ENCODE results near the gene PPDPF. TPM values are rescaled to one million over a fixed set of nuclear protein-coding genes. Genes with fewer than 3 reads are reported as not detected.

PPDPF gene
- total RNA-seq, 1 experiment from 2014 or later = 93.2 TPM

DNA sequence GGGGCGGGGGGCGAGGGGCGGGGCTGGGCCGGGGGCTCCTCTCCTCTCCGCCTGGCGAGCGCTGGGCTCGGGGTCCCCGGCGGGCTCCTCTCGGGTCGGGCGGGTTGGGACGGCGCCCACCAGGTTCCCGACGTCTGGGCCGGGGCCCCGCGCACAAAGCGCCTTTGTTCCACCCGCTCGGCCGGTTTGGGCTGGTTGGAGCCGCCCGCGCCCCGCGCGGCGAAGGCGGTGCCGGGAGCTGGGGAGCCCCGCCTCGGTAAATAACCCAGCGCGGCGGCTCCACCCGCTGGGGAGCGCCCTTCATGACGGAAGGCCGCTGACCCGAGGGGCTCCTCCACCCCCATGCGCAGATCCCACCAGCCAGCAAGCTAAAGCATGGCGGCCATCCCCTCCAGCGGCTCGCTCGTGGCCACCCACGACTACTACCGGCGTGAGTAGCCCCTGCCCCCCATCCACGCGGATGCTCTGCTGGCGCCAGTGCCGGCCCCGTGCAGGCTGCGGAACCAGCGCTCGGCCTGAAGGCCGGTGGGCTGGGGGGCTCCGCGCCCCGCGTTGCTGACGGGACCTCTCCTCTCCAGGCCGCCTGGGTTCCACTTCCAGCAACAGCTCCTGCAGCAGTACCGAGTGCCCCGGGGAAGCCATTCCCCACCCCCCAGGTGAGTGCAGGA, 503 bp downstream of the PPDPF start:
- no peak for DNase-seq (ENCODE audit: low spot score)

DNA sequence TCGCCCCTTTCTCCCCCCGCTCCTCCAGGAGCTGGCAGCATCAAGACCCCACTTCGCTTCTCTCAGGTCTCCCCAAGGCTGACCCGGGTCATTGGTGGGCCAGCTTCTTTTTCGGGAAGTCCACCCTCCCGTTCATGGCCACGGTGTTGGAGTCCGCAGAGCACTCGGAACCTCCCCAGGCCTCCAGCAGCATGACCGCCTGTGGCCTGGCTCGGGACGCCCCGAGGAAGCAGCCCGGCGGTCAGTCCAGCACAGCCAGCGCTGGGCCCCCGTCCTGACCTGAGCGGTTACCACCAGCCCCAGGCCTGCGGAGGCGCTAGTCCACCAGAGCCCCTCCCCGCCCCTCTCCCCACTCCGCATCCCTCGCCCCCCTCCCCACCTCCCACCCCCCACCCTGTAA, 1.0 kb downstream of the PPDPF start:
- DNase-seq (ENCODE audit: low spot score) = no peak

DNA sequence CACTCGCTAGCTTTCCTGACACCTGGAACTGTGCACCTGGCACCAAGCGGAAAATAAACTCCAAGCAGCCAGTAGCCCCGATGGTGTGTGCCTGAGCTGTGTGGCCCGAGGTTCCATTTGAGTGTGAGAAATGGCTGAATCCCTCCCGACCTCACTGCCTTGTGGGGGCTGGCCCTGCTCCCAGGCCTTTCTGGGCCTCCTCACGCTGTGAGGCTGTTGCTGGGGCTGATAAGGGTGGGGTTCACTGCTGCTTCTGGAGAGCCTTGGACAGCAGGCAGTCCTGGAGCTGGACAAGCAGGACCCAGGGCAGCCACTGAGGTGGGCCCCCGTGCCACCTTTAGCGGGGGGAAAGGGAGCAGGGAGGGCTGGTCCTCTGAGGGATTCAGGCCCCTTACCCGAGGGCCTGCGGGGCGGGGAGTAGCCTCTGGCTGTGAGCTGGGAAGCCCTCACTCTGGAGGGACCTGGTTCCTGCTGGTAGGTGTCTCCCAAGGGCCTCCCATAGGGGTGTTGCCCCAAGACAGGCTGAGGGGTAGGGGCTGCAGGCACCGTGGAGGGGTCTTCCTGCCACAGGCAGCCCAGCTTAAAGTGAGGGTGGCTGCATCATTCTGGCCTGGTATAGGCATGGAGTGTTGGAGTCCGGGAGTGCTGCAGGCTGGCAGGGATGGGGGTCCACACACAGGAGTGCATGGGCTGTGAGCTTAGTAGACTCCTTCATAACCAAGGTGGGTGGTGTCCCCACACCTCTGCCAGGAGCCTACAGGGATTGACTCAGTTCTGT, 1.7 kb downstream of the PPDPF start:
- DNase-seq (ENCODE audit: low spot score) = no peak

DNA sequence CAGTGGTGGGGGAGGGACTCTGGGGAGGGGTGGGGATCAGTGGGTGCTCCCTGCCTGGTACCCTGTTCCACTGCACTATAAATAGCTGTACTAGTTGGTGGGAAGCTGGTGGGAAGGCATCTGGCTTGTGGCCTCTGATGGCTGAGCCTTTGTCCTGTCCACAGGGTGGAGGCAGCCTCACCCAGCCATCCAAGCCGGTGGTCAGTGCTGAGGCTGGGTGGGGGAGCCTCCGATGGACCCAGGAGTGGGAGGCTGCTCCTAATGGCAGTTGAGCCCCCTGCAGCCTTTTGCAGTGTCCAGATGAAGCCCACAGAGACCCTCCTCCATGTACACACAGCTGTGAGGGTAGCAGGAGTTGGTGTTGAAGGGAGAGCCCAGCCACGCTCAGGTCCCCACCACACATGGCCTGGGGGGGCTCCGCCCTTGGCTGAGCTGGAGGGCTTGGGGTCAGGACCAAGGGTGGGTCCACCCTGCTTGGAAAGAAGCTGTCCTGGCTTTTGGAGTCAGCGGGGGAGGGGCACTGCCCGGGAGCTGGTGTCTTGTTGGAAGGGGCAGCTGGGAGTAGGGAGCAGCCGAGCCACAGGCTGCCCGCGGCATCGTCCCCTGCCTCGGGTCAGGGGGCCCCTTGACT, 2.5 kb downstream of the PPDPF start:
- DNase-seq (ENCODE audit: low spot score) = no peak

DNA sequence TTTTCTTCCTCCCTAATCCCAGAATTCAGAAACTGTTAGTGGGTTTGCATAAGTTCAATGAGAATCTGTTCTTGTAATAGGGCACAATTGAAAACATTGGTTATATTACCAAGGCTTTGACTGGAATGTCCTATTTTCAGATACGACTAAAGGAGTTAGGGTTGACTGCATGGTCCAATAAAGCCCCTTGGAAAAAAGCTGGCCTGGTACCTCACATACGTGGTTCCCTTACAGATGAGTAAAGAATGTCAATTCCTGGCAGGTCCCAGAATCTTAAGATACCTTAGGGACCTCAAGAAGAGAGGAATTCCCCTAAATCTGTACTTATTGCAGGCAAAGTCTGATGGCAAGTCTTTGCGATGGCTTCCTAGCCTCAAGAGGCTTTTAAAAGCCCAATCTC, 4.6 kb downstream of the PPDPF start:
- DNase-seq (ENCODE audit: low spot score) = no peak

DNA sequence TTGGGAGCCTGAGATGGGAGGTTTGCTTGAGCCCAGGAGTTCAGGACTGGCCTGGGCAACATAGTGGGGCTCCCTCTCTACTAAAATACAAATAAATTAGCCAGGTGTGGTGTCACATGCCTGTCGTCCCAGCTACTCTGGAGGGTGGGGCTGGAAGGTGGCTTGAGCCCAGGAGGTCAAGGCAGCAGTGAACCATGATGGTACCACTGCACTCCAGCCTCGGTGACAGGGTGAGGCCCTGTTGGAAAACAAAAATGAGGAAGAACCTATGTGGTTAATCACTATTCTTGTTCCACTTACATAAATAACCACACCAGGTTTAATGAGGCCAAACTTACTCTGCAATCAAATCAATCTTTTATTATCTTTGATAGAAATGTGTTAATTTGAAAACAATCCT, 5.4 kb downstream of the PPDPF start:
- DNase-seq (ENCODE audit: low spot score) = no peak

DNA sequence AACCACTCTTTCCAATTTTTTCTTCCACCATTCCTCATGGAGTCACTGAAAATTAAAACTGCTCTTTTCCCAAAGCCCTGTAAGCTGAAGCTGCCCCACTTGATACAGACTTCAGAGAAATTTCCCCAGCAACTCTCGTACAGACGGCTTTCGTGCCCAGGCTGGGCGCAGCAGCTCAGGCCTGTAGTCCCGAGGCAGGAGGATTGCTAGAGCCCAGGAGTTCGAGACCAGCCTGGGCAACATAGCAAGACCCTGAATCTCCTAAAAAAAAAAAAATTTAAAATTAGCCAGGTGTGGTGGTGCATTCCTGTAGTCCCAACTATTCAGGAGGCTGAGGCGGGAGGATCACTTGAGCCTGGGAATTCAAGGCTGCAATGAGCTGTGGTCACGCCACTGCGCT, 6.6 kb downstream of the PPDPF start:
- DNase-seq (ENCODE audit: low spot score) = no peak

DNA sequence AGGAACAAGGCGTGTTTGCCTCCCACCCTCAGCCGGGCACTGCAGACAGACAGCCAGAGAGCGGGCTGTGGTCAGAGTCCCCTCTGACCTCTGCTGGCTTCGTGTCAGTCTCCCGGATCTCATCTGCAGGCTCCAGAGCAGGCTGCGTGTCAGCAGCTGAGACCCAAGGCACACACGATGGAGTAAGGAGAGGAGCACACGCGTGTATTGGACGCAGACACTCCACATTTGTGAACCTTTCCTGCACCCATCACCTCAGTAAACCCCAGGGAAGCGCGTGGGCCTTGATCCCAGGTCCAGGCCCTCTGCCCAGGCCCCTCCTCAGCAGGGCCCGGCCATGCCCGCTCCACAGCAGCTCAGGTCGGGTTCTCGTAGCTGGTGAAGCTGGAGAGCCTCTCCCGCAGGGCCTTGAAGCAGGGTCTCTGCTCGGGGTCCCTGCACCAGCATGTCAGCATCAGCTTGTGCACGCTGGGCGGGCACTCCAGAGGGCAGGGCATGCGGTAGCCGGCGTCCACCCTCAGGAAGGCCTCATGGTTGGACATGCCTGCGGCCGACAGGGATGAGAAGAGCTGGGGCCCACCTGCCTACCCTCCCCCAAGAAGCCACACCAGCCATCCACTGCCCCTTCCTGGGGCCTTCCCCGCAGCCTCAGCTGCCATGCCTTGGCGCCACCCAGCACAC, 8.8 kb downstream of the PPDPF start:
- DNase-seq (ENCODE audit: low spot score) = no peak

DNA sequence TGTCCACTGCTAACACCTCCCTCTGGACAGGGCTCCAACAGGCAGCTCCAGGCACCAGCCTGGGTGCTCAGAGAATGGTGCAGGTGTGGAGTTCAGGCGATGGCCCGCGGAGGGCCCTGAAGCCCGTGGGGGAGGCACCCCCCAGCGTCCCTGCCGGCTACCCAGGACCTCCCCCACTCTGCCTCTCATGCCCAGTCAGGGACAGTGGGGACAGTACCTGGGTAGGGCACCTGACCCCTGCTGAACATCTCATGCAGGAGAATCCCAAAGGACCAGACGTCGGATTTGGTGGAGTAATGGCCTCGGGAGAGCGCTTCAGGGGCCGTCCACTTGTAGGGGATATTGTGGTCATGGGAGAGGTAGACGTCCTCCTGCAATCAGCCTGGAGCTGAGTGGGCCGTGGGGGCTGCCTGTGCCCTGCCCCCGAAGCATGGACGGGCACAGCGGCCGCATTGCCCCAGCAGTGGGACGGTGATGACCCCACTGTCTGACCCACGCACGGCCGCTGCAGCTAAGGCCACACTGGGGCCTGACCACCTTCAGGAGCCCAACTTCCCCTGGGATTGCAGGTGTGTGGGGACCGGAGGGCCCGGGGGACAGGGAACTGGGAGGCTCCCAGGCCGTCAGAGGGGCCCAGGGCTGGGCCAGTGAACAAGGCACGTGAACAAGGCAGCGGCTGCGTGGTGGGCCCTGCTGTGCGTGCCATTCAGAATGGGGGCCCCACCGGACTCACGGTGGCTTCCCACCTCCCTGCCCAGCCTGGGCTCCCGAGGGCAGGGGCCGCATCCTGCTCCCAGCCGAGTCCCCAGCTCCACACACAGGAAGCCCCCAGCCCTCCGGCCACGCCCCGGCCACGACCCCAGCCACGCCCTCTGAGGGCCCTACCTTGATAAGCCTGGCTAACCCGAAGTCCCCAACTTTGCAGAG, 9.6 kb downstream of the PPDPF start:
- no peak for DNase-seq (ENCODE audit: low spot score)

DNA sequence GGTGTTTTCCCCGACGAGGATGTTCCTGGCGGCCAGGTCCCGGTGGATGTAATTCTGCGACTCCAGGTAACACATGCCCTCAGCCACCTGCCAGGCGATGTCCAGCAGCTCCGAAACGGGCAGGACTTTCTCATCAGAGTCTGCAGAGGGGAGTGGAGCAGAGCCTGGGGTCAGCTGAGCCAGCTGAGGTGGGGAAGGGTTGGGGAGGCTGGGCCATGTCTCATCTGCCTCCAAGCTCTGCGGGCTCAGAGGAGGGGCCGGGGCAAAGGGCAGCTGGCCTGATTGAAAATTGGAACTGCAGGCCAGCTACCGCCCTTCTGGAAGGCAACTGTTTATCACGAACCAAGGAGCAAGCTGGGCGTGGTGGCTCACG, 10.2 kb downstream of the PPDPF start:
- no peak for DNase-seq (ENCODE audit: low spot score)

DNA sequence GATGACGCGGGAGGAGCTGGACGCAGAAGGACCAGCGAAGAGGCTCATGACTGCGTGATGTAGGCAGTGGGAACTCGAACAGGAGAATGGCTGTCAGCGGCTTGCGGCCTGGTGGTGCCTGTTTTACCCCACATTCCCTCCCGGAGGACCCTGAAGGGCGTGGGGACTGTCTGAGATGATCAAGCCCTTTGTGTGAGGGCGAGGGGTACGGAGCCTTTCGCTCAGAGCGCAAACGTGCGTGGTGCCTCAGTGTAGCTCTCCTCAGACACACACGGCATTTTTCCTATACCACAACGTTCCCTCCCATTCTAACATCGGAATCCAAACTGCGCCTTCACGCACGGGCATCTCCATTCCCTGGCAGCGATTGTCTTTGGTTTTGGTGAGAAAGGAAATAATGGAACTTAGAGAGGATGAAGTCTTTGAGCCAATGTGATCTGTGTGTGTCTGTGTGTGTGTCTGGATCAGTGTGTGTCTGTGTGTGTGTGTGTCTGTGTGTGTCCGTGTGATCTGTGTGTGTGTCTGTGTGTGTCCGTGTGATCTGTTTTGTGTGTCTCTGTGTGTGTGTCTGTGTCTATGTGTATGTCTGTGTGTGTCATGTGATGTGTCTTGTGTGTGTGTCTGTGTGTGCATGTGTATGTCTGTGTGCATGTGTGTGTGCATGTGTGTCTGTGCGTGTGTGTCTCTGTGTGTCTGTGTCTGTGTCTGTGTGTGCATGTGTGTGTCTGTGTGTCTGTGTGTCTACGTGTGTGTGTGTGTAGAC, 11.3 kb downstream of the PPDPF start:
- DNase-seq (ENCODE audit: low spot score) = no peak

DNA sequence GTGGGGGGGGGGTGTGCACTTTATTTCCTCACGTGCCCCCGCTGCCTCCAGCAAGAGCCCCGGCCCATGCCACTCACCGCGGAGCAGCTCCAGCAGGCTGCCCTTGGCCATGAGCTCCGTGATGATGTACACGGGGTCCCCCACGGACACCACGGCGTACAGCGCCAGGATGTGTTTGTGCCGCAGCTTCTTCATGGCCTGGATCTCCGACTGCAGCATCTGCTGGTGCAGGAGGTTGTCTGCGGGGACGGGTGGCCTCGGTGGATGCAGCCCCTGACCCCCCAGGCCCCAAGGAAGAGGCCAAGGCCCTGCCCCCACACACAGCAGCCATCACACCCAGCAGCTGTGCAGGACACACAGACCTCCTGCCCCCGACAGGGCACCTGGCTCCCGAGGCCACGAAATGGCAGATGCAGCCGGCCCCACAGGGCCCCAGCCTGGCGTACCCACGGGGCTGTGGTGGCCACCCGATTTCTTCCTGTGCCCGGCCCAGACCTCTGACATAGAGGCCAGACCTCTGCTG, 11.9 kb downstream of the PPDPF start:
- DNase-seq (ENCODE audit: low spot score) = no peak

DNA sequence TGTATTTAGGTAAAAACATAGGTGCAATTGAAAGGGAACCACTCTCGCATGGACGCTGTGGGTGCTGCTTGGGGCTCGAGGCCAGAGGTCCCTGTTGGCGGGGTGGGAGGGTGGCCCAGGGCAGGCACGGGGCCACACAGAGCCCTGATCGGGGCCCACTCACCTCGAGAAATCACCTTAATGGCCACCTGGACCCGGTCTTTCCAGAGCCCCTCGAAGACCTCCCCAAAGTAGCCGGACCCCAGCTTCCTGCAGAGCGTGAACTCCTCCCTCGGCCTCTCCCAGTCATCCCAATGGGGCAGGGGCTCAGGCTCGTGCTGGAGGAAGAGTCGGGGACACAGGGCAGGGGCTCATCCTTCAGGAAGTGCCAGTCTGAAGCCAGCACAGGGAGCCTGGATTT, 12.8 kb downstream of the PPDPF start:
- no peak for DNase-seq (ENCODE audit: low spot score)

DNA sequence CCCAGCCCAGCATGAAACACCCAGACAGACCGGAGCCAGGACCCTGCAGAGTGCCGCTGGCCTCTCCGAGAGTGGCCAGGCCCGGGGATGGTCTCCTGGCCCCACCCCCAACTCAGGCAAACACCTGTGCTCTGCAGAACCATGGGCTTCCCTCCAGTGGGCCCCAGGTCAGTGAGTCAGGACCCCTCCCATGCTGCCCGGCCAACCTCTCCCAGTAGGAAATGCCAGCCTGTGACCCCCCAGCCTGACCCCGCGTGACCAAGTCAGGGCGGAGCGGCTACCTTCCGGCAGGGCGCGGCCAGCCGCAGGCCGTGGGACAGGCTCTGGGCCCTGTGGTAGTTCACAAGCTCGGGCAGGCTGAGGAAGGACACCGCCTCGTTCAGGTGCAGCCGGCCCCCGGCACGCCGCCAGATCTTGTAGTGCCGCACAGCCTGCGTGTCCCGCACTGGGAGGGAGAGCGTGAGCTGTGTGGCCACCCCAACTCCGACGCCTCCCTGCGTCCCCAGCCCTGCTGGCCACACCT, 13.4 kb downstream of the PPDPF start:
- no peak for DNase-seq (ENCODE audit: low spot score)

DNA sequence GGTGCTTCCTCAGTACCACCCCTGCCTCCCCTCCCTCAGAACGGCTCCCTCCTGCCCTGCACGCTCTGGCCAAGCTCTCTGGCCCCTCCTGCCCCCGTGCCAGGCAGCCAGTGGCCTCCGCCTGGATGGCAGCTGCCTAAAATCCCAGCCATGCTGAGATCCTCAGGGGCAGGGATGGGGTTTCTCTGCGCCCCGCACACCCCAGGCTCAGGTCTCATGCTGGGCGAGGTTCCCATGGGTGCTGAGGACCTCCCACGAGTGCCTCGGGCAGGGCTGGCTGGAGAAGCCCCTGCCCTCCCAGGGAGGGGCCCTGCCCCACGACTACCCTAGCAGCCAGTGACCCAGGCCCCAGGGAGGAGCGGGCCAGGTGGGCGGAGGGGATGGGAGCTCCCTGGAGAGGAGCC, 13.9 kb downstream of the PPDPF start:
- DNase-seq (ENCODE audit: low spot score) = no peak

DNA sequence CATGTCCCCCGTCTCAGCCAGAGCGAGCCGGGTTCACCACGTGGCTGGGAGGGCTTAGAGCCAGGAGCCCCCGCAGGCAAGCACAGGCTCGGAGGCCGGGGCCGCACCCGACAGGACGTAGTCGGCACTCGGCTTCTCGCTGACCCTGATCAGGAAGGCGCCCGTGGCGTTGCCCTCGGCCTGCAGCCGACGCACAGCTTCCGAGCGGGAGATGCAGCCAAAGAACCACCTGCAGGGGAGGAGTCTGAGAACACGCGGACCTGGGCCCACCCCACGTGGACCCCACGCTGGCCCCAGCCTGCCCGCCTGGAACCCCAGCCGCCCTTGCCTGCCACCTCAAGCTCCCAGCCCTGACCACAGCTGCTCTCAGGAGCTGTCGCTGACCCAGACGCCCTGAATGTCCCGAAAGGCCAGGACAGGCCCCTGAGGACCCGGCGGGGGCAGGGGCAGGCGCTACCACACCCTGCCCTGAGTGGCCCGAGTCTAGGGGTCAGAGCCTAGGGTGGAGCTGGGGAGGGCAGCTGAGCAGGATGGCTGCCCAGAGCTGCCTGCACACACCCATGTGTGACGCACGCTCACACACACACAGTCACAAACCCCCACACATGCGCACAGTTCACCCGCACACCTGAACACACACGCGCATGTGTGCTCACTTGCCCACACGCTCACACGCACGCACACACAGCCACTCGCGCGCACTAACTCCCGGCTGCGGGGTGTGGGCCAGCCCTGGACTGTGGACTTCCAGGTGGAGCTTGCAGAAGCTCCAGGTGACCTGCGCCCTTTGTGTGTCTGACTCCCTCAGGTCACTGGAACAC, 14.5 kb downstream of the PPDPF start:
- DNase-seq (ENCODE audit: low spot score) = no peak

DNA sequence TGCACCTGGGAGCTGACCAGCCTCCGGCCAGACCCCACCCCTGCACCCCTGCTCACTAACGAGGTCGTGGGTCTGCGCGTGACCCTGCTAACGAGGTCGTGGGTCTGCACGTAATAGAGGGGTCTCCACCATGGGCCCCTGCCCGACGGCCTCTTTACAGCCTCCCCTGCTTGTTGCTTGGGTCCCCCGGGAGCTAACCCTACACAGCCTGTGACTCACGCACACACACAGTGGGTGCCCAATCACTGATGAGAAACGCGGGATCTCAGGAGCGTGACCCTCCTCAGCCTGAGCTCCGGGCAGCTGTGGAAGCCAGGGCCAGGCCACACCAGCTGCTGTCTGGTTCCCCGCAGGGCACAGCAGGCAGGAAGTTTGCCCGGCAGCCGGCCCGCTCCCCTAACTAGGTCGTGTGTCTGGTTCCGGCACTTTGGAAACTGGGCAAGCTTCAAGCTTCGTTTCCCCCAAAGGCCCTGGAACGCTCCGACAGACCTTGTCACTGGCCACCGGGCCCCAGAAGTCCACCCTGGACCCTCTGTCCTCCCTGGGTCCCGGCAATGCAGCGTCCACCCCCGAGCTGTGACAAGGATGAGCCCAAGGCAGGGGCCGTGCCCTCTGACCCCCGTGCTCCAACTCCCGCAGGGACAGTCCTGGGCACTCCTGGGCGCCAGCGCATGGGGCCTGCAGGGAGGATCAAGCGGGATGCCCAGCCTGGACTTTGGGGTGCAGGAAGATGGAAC, 15.8 kb downstream of the PPDPF start:
- DNase-seq (ENCODE audit: low spot score) = no peak

DNA sequence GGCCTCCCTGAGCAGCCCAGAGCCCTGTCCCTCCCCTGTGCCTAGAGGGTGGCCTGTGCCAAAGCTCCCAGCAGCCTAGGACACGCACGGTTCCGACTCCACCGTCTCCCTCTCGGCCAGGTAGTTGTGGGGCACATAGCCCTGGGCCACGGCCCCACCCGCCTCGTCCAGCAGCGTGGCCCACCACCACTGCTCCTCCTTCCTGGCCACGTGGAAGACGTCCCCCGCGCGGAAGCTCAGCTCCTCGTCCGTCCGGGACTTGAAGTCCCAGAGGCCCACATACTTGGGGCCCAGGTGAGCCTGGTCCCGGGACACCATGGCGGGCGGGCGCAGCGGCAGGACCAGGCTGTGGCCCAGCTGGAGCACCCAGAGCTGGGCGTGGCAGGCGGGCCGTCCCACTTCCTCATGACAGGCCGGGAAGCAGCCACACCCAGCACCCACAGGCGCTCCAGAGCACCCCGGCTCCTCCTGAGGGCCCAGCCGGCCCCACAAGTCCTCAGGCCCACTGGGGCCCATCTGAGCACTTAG, 16.5 kb downstream of the PPDPF start, which contains the start of gene PTK6:
Gene PTK6 (minus strand): TSS at position 380 of the 528 bp plus-strand sequence. CDS start 62 bp downstream, at position 318.
- no peak for DNase-seq (ENCODE audit: low spot score)

All from H4 (cell line).